C1 segment of cervical spinal cord (tissue), 14 donors: Measurements from ENCODE around the gene TSPAN6.

ENCODE experiments used
- DNase-seq, 14 donors: peaks; one replicate each; lab custom pipeline; 2025; lab: John Stamatoyannopoulos, UW

The TSPAN6 gene

GRCh38 chrX:100636321-100636991 is at the start of gene TSPAN6:
Gene TSPAN6, minus strand, starts transcription at chrX:100636806. Its CDS starts 112 bp downstream, at chrX:100636694.
- peak in 11 of 14 donors; percentile 3 to 45 (median 23) for DNase-seq

GRCh38 chrX:100685997-100686305 is 49.3 kb upstream of the TSPAN6 start:
- DNase-seq, result no peak

- DNase-seq, result peak in 11 of 14 donors; percentile 1 to 66 (median 28)
These were observed 48.8 kb upstream of the TSPAN6 start for GRCh38 chrX:100685284-100685996.

- DNase-seq, result no peak
These were observed 46.3 kb upstream of the TSPAN6 start for GRCh38 chrX:100682939-100683338.

- no peak for DNase-seq
These were observed 45.0 kb upstream of the TSPAN6 start for GRCh38 chrX:100681599-100681998.

- DNase-seq, result no peak
These were observed 44.1 kb upstream of the TSPAN6 start for GRCh38 chrX:100680756-100681155.

GRCh38 chrX:100677611-100678181 is 41.1 kb upstream of the TSPAN6 start:
- DNase-seq, result no peak

GRCh38 chrX:100674705-100675104 is 38.1 kb upstream of the TSPAN6 start:
- DNase-seq, result no peak

- no peak for DNase-seq
These were observed 36.9 kb upstream of the TSPAN6 start for GRCh38 chrX:100673397-100673953.

GRCh38 chrX:100672966-100673365 is 36.4 kb upstream of the TSPAN6 start:
- no peak for DNase-seq

- DNase-seq, result no peak
These were observed 27.0 kb upstream of the TSPAN6 start for GRCh38 chrX:100663642-100664041.

GRCh38 chrX:100662796-100663195 is 26.2 kb upstream of the TSPAN6 start:
- DNase-seq, result no peak

GRCh38 chrX:100662170-100662569 is 25.6 kb upstream of the TSPAN6 start:
- DNase-seq, result no peak

- no peak for DNase-seq
These were observed 23.0 kb upstream of the TSPAN6 start for GRCh38 chrX:100659431-100660137.

- DNase-seq, result no peak
These were observed 22.4 kb upstream of the TSPAN6 start for GRCh38 chrX:100658941-100659381.

GRCh38 chrX:100654261-100654660 is 17.7 kb upstream of the TSPAN6 start:
- DNase-seq, result no peak

- DNase-seq, result no peak
These were observed 15.7 kb upstream of the TSPAN6 start for GRCh38 chrX:100652266-100652665.

- no peak for DNase-seq
These were observed 14.2 kb upstream of the TSPAN6 start for GRCh38 chrX:100650841-100651240.

- peak in 1 of 14 donors; percentile 8 for DNase-seq
These were observed 13.1 kb upstream of the TSPAN6 start for GRCh38 chrX:100649550-100650356.

GRCh38 chrX:100648458-100649417 is 12.1 kb upstream of the TSPAN6 start:
- no peak for DNase-seq
